HG02870 (cell line): ENCODE data around the gene FADS1.

Source experiments
- ATAC-seq: cut with Tn5 transposase; IDR thresholded peaks from one replicate; pipeline ENCODE4 v1.9.1; 2021; ENCODE audit warnings: mild to moderate bottlenecking, moderate library complexity; ENCODE audit not compliant: unreplicated experiment

Gene FADS1

GRCh38 chr11:61827571-61828378 is 11.0 kb upstream of the FADS1 start, which contains the start of gene FADS2:
Gene FADS2, plus strand, starts transcription at chr11:61828300. Its CDS starts 91 bp downstream, at chr11:61828391.
- peak; percentile 64 for ATAC-seq

- no peak for ATAC-seq
Observed at GRCh38 chr11:61826930-61827570, 10.2 kb upstream of the FADS1 start.

- ATAC-seq: no peak
Observed at GRCh38 chr11:61820174-61820573, 3.4 kb upstream of the FADS1 start.

- ATAC-seq: no peak
Observed at GRCh38 chr11:61817471-61818202, 834 bp upstream of the FADS1 start.

GRCh38 chr11:61815790-61816735 is 740 bp downstream of the FADS1 start:
- ATAC-seq: no peak

- ATAC-seq: peak; percentile 49
Observed at GRCh38 chr11:61814958-61815789, 1.6 kb downstream of the FADS1 start.

- ATAC-seq: no peak
Observed at GRCh38 chr11:61814247-61814957, 2.4 kb downstream of the FADS1 start.

- no peak for ATAC-seq
Observed at GRCh38 chr11:61812736-61813411, 3.9 kb downstream of the FADS1 start.

- ATAC-seq: no peak
Observed at GRCh38 chr11:61811831-61812230, 5.0 kb downstream of the FADS1 start.

GRCh38 chr11:61810671-61811175 is 6.1 kb downstream of the FADS1 start:
- no peak for ATAC-seq

GRCh38 chr11:61806785-61807184 is 10.0 kb downstream of the FADS1 start:
- ATAC-seq: no peak

- no peak for ATAC-seq
Observed at GRCh38 chr11:61805146-61805545, 11.7 kb downstream of the FADS1 start.

- no peak for ATAC-seq
Observed at GRCh38 chr11:61803889-61804647, 12.7 kb downstream of the FADS1 start.

GRCh38 chr11:61802605-61803004 is 14.2 kb downstream of the FADS1 start:
- no peak for ATAC-seq

- no peak for ATAC-seq
Observed at GRCh38 chr11:61800331-61801281, 16.2 kb downstream of the FADS1 start.

GRCh38 chr11:61799665-61800284 is 17.0 kb downstream of the FADS1 start:
- ATAC-seq: no peak
